Activated CD4-positive, alpha-beta memory T cell treated with anti-CD3 and anti-CD28 coated beads for 36 hours (primary cell): Measurements from ENCODE around the gene DDX31. TPM values are rescaled to one million over a fixed set of nuclear protein-coding genes. Genes with fewer than 3 reads are reported as not detected.

ENCODE experiments used
- CTCF ChIA-PET: fragments of 350-600 bp; sonication (Branson Sonifier 250); formaldehyde crosslinking; loops from one replicate; lab custom pipeline; 2021; ENCODE audit warnings: antibody characterized with exemption, inconsistent platforms; lab: Charles Lee
- POLR2A ChIA-PET: fragments of 350-600 bp; sonication (Branson Sonifier 250); formaldehyde crosslinking; loops from one replicate; lab custom pipeline; 2021; ENCODE audit warnings: antibody characterized with exemption; lab: Charles Lee
- DNase-seq: peaks from one replicate; pipeline ENCODE4 v3.0.0-alpha.2; 2020
- H3K27ac Mint-ChIP-seq: one replicate; pipeline ENCODE4 v1.8.0; 2021; ENCODE audit warnings: mixed read lengths
- H3K27me3 Mint-ChIP-seq: one replicate; pipeline ENCODE4 v1.8.0; 2021; ENCODE audit warnings: mixed read lengths
- H3K36me3 Mint-ChIP-seq: one replicate; pipeline ENCODE4 v1.8.0; 2021; ENCODE audit warnings: mixed read lengths
- H3K4me1 Mint-ChIP-seq: one replicate; pipeline ENCODE4 v1.8.0; 2021; ENCODE audit warnings: low read depth, mixed read lengths
- H3K4me3 Mint-ChIP-seq: one replicate; pipeline ENCODE4 v1.8.0; 2021; ENCODE audit warnings: mild to moderate bottlenecking, mixed read lengths
- H3K9me3 Mint-ChIP-seq: one replicate; pipeline ENCODE4 v1.8.0; 2021; ENCODE audit warnings: mixed read lengths
- intact Hi-C: fragments of 100-400 bp; cut with micrococcal nuclease; formaldehyde crosslinking; loops from one replicate; pipeline ENCODE4 v1.15.1; 2023
- total RNA-seq, 2 experiments: library from RNA; stranded (reverse); gene quantifications; one replicate each; pipeline ENCODE4 v1.2.3, GENCODE V29; 2021

The DDX31 gene
- total RNA-seq, 2 experiments from 2014 or later = 17.2 to 18.8 TPM

GRCh38 chr9:132632413-132633129 is 37.2 kb downstream of the DDX31 start:
- Mint-ChIP-seq H3K36me3 (peaks cover 51% of the 10 kb centered on the region), H3K4me1 (peaks cover 3% of the 10 kb centered on the region), H3K9me3 (no peaks in the 10 kb centered on the region), H3K4me3 (no peak overlapping the region), H3K27me3 (no peaks in the 10 kb centered on the region), H3K27ac (no peak overlapping the region)
- POLR2A ChIA-PET = interaction anchor here (0.8 kb wide), 1 partner anchor 61 kb away, joined by 3 read pairs; no protein-coding TSS in a partner anchor
- CTCF ChIA-PET = interaction anchor here (0.6 kb wide), 1 partner anchor 12 kb away, joined by 3 read pairs; no protein-coding TSS in a partner anchor
- intact Hi-C loops = no loop called here
- no peak for DNase-seq

- Mint-ChIP-seq H3K36me3 (peaks cover 49% of the 10 kb centered on the region), H3K27me3 (no peaks in the 10 kb centered on the region), H3K27ac (no peak overlapping the region), H3K4me3 (no peak overlapping the region), H3K4me1 (peaks cover 3% of the 10 kb centered on the region), H3K9me3 (no peaks in the 10 kb centered on the region)
- CTCF ChIA-PET = no interaction called here
- intact Hi-C loops = no loop called here
- POLR2A ChIA-PET = no interaction called here
- DNase-seq = no peak
Observed at GRCh38 chr9:132631685-132632084, 38.1 kb downstream of the DDX31 start.

DNA sequence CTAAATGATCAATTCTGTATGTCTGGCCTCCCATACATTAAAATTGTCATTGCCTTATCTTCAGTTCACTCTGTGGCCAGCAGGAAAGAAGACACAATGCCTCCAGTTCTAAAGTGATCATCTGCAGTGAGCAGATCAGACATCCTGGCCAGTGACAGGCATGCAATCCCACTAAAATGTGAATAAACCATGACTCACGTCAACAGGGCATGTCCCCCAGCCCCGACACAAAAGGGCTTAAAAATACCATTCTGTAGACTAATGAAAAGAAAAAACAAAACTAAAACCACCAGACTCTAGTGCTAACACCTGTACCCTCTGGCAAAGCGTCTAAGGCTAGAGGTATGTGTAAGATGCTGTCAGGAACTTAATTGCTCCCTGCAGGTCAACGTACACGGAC is 38.5 kb downstream of the DDX31 start:
- peaks cover 51% of the 10 kb centered on the region for H3K36me3 Mint-ChIP-seq
- no peak overlapping the region for H3K27ac Mint-ChIP-seq
- H3K4me3 Mint-ChIP-seq = no peak overlapping the region
- H3K9me3 Mint-ChIP-seq = no peaks in the 10 kb centered on the region
- intact Hi-C loops = no loop called here
- H3K4me1 Mint-ChIP-seq = peaks cover 3% of the 10 kb centered on the region
- no peaks in the 10 kb centered on the region for H3K27me3 Mint-ChIP-seq
- ChIA-PET CTCF (no interaction called here), POLR2A (no interaction called here)
- no peak for DNase-seq

- POLR2A ChIA-PET = no interaction called here
- CTCF ChIA-PET = no interaction called here
- Mint-ChIP-seq H3K27ac (no peak overlapping the region), H3K9me3 (no peaks in the 10 kb centered on the region), H3K36me3 (peaks cover 53% of the 10 kb centered on the region), H3K4me1 (peaks cover 3% of the 10 kb centered on the region), H3K27me3 (no peaks in the 10 kb centered on the region), H3K4me3 (no peak overlapping the region)
- DNase-seq = no peak
- intact Hi-C loops = no loop called here
Observed at GRCh38 chr9:132630811-132631210, 39.0 kb downstream of the DDX31 start.

DNA sequence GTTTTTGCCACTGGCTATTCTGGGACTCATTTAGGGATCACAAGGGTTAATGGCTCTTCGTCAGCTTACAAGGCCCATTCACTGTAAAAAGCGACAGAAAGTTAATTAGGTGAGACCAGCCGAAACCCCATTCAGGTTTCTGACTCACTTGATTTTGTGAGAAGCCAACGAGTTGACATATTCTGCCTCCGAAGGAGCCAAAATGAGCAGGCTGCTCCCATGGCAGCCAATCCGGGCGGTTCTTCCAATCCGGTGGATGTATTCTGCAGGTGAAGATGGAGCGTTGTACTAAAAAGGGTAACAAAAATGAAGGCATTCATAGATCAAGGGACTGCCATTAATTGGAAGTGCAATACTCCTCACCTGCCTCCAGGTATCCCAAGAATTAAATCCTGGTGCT is 39.7 kb downstream of the DDX31 start:
- peaks cover 3% of the 10 kb centered on the region for H3K4me1 Mint-ChIP-seq
- H3K4me3 Mint-ChIP-seq = no peak overlapping the region
- no peak overlapping the region for H3K27ac Mint-ChIP-seq
- H3K9me3 Mint-ChIP-seq = no peaks in the 10 kb centered on the region
- DNase-seq = no peak
- no peaks in the 10 kb centered on the region for H3K27me3 Mint-ChIP-seq
- intact Hi-C loops = no loop called here
- CTCF ChIA-PET = no interaction called here
- POLR2A ChIA-PET = no interaction called here
- peaks cover 59% of the 10 kb centered on the region for H3K36me3 Mint-ChIP-seq

DNA sequence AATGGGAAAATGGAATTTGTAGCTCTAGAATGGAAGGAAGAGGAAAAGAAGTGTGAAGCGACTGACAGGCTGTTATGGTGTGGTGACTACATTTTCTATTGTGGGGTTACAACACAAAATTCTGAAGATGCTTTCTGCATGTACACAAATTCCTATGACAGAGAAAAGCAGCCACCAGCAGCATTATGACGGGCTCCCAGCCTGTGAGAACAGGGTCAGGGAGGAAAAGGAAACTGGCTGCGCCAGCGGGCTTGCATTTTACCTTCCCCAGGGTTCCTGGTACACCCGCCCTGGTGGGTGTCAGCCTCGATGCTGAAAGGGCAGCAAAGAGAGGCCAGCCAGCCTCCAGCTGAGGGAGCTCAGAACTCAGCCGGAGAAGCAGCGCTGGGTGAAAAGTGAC is 41.0 kb downstream of the DDX31 start:
- Mint-ChIP-seq H3K9me3 (no peaks in the 10 kb centered on the region), H3K36me3 (peaks cover 56% of the 10 kb centered on the region), H3K27ac (no peak overlapping the region), H3K27me3 (no peaks in the 10 kb centered on the region), H3K4me1 (peaks cover 3% of the 10 kb centered on the region), H3K4me3 (no peak overlapping the region)
- ChIA-PET POLR2A (no interaction called here), CTCF (no interaction called here)
- DNase-seq = no peak
- intact Hi-C loops = no loop called here

- ChIA-PET CTCF (no interaction called here), POLR2A (no interaction called here)
- Mint-ChIP-seq H3K36me3 (peaks cover 57% of the 10 kb centered on the region), H3K27me3 (no peaks in the 10 kb centered on the region), H3K4me3 (no peak overlapping the region), H3K27ac (no peak overlapping the region), H3K4me1 (no peaks in the 10 kb centered on the region), H3K9me3 (no peaks in the 10 kb centered on the region)
- DNase-seq = no peak
- intact Hi-C loops = no loop called here
Observed at GRCh38 chr9:132627594-132627993, 42.2 kb downstream of the DDX31 start.

- no peak overlapping the region for H3K4me3 Mint-ChIP-seq
- H3K9me3 Mint-ChIP-seq = no peaks in the 10 kb centered on the region
- ChIA-PET CTCF (no interaction called here), POLR2A (no interaction called here)
- H3K27ac Mint-ChIP-seq = no peak overlapping the region
- intact Hi-C loops = no loop called here
- no peaks in the 10 kb centered on the region for H3K27me3 Mint-ChIP-seq
- H3K36me3 Mint-ChIP-seq = peaks cover 59% of the 10 kb centered on the region
- no peak for DNase-seq
- H3K4me1 Mint-ChIP-seq = no peaks in the 10 kb centered on the region
Observed at GRCh38 chr9:132627106-132627505, 42.7 kb downstream of the DDX31 start.

- Mint-ChIP-seq H3K27me3 (no peaks in the 10 kb centered on the region), H3K36me3 (peaks cover 59% of the 10 kb centered on the region), H3K27ac (no peak overlapping the region), H3K4me1 (no peaks in the 10 kb centered on the region), H3K9me3 (no peaks in the 10 kb centered on the region), H3K4me3 (no peak overlapping the region)
- intact Hi-C loops = no loop called here
- ChIA-PET CTCF (no interaction called here), POLR2A (no interaction called here)
- DNase-seq = no peak
Observed at GRCh38 chr9:132626285-132626684, 43.5 kb downstream of the DDX31 start.

DNA sequence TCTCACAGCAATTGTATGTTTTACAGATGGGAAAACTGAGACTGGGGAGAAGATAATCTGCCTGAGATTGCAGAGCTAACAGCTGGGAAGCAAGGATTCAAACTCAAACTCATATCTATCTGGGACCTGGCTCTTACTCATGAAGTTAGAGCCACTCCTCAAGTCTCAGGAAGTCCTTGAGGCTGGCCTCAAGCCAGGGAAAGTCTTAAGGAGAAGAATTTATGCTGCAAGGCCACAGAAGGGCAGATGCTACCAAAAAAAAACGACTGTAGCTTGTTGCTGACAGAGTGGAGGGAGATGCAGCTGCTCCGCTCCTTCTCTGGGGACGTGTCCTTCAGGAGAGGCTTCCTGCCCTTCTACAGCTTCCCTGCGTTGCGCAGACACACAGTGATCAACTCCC is 47.6 kb downstream of the DDX31 start:
- peaks cover 43% of the 10 kb centered on the region for H3K36me3 Mint-ChIP-seq
- CTCF ChIA-PET = no interaction called here
- no peak overlapping the region for H3K4me3 Mint-ChIP-seq
- no peak overlapping the region for H3K27ac Mint-ChIP-seq
- no peak for DNase-seq
- POLR2A ChIA-PET = interaction anchor here (0.6 kb wide), 1 partner anchor 375 kb away, joined by 3 read pairs; no protein-coding TSS in a partner anchor
- H3K27me3 Mint-ChIP-seq = no peaks in the 10 kb centered on the region
- H3K4me1 Mint-ChIP-seq = no peaks in the 10 kb centered on the region
- intact Hi-C loops = no loop called here
- no peaks in the 10 kb centered on the region for H3K9me3 Mint-ChIP-seq

GRCh38 chr9:132616725-132617124 is 53.1 kb downstream of the DDX31 start:
- Mint-ChIP-seq H3K4me3 (no peak overlapping the region), H3K27ac (no peak overlapping the region), H3K36me3 (peaks cover 62% of the 10 kb centered on the region), H3K9me3 (no peaks in the 10 kb centered on the region), H3K4me1 (no peaks in the 10 kb centered on the region), H3K27me3 (no peaks in the 10 kb centered on the region)
- ChIA-PET POLR2A (no interaction called here), CTCF (no interaction called here)
- intact Hi-C loops = no loop called here
- no peak for DNase-seq

- POLR2A ChIA-PET = no interaction called here
- H3K4me1 Mint-ChIP-seq = no peaks in the 10 kb centered on the region
- no peak overlapping the region for H3K27ac Mint-ChIP-seq
- no peak for DNase-seq
- H3K27me3 Mint-ChIP-seq = no peaks in the 10 kb centered on the region
- intact Hi-C loops = no loop called here
- H3K9me3 Mint-ChIP-seq = no peaks in the 10 kb centered on the region
- CTCF ChIA-PET = interaction anchor here (0.6 kb wide), 1 partner anchor 288 kb away, joined by 3 read pairs; no protein-coding TSS in a partner anchor
- no peak overlapping the region for H3K4me3 Mint-ChIP-seq
- H3K36me3 Mint-ChIP-seq = peaks cover 65% of the 10 kb centered on the region
Observed at GRCh38 chr9:132615774-132616173, 54.0 kb downstream of the DDX31 start.

- no peaks in the 10 kb centered on the region for H3K27me3 Mint-ChIP-seq
- no peaks in the 10 kb centered on the region for H3K9me3 Mint-ChIP-seq
- H3K27ac Mint-ChIP-seq = no peak overlapping the region
- peaks cover 76% of the 10 kb centered on the region for H3K36me3 Mint-ChIP-seq
- intact Hi-C loops = no loop called here
- CTCF ChIA-PET = no interaction called here
- no peak overlapping the region for H3K4me3 Mint-ChIP-seq
- POLR2A ChIA-PET = no interaction called here
- no peaks in the 10 kb centered on the region for H3K4me1 Mint-ChIP-seq
- DNase-seq = no peak
Observed at GRCh38 chr9:132614324-132614723, 55.5 kb downstream of the DDX31 start.
